ENCODE measurements around the gene INTS12.
"Not testable (repeated sequence)": the region's sequence is repeated elsewhere in the genome, so short reads cannot be mapped to it uniquely, and the experiment has no call there.

The INTS12 gene

GRCh38 chr4:105698607-105699006 is 9.9 kb downstream of the INTS12 start:
- H2AFZ ChIP-seq (ENCODE audit: low read length), result no peak overlapping the region
- H3K27ac ChIP-seq (ENCODE audit: low read length), result no peak overlapping the region
- H3K9ac ChIP-seq (ENCODE audit: low read length), result no peak overlapping the region
- no peak overlapping the region for H3K4me2 ChIP-seq (ENCODE audit: low read depth, low read length)
- H3K36me3 ChIP-seq (replicated peaks; ENCODE audit: insufficient read depth, low read length), result no peaks in the 10 kb centered on the region
- no peaks in the 10 kb centered on the region for H3K4me1 ChIP-seq (ENCODE audit: low read length)
- H3F3A ChIP-seq (ENCODE audit: insufficient read depth, low read length), result no peaks in the 10 kb centered on the region
- H3K4me3 ChIP-seq (ENCODE audit: low read length), result no peak overlapping the region
- TF ChIP-seq EZH2 (optimal IDR thresholded peaks at IDR 0.05; ENCODE audit: low read depth, low read length), result no peak
- TF ChIP-seq EZH2phosphoT487 (IDR thresholded peaks at IDR 0.05; ENCODE audit: low read length), result no peak
- TF ChIP-seq CTCF (IDR thresholded peaks at IDR 0.05; ENCODE audit: low read length), result no peak
- H3K27me3 ChIP-seq (replicated peaks; ENCODE audit: insufficient read depth, low read length), result no peaks in the 10 kb centered on the region
- no peaks in the 10 kb centered on the region for H3K9me3 ChIP-seq (replicated peaks; ENCODE audit: insufficient read depth, low read length)
- peaks cover 28% of the 10 kb centered on the region for H3K79me2 ChIP-seq (ENCODE audit: low read length)
- no peak for DNase-seq
- no peaks in the 10 kb centered on the region for H4K20me1 ChIP-seq (ENCODE audit: insufficient read depth, low read length)
- no peaks in the 10 kb centered on the region for H3K9me2 ChIP-seq (replicated peaks; ENCODE audit: insufficient read depth, low read length)

DNA sequence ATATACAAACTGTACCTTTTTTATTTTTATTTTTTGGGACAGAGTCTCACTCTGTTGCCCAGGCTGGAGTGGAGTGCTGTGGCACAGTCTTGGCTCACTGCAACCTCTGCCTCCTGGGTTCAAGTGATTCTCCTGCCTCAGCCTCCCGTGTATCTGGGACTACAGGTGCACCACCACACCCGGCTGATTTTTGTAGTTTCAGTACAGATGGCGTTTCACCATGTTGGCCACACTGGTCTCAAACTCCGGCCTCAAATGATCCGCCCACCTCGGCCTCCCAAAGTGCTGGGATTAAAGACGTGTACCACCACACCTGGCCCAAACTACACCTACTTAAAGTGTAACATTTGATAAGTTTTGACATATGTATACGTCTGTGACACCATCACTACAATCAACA is 12.7 kb downstream of the INTS12 start:
- not testable (repeated sequence) for H3K36me3 ChIP-seq (replicated peaks; ENCODE audit: insufficient read depth, low read length); H4K20me1 ChIP-seq (ENCODE audit: insufficient read depth, low read length); H3K4me2 ChIP-seq (ENCODE audit: low read depth, low read length); H3K9me2 ChIP-seq (replicated peaks; ENCODE audit: insufficient read depth, low read length); H3K79me2 ChIP-seq (ENCODE audit: low read length); H3K4me3 ChIP-seq (ENCODE audit: low read length); DNase-seq; H3K9ac ChIP-seq (ENCODE audit: low read length); H2AFZ ChIP-seq (ENCODE audit: low read length); H3K27me3 ChIP-seq (replicated peaks; ENCODE audit: insufficient read depth, low read length); H3K4me1 ChIP-seq (ENCODE audit: low read length); H3K9me3 ChIP-seq (replicated peaks; ENCODE audit: insufficient read depth, low read length); H3K27ac ChIP-seq (ENCODE audit: low read length); H3F3A ChIP-seq (ENCODE audit: insufficient read depth, low read length)

- H3K9ac ChIP-seq (ENCODE audit: low read length); DNase-seq; H3K79me2 ChIP-seq (ENCODE audit: low read length); H4K20me1 ChIP-seq (ENCODE audit: insufficient read depth, low read length); H3K27me3 ChIP-seq (replicated peaks; ENCODE audit: insufficient read depth, low read length); H3K36me3 ChIP-seq (replicated peaks; ENCODE audit: insufficient read depth, low read length); H3K27ac ChIP-seq (ENCODE audit: low read length); H3K9me2 ChIP-seq (replicated peaks; ENCODE audit: insufficient read depth, low read length); H2AFZ ChIP-seq (ENCODE audit: low read length); H3K9me3 ChIP-seq (replicated peaks; ENCODE audit: insufficient read depth, low read length); H3K4me1 ChIP-seq (ENCODE audit: low read length); H3K4me3 ChIP-seq (ENCODE audit: low read length); H3F3A ChIP-seq (ENCODE audit: insufficient read depth, low read length); H3K4me2 ChIP-seq (ENCODE audit: low read depth, low read length): not testable (repeated sequence)
Observed at GRCh38 chr4:105694812-105695211, 13.7 kb downstream of the INTS12 start.

- peaks cover 10% of the 10 kb centered on the region; the same call in 1 of the 2 replicates for H3F3A ChIP-seq (ENCODE audit: insufficient read depth, low read length)
- no peaks in the 10 kb centered on the region for H3K27me3 ChIP-seq (replicated peaks; ENCODE audit: insufficient read depth, low read length)
- H3K27ac ChIP-seq (ENCODE audit: low read length), result peak overlapping the region; percentile 54; the same call in 1 of the 2 replicates
- no peaks in the 10 kb centered on the region for H3K79me2 ChIP-seq (ENCODE audit: low read length)
- no peak overlapping the region for H3K4me3 ChIP-seq (ENCODE audit: low read length)
- TF ChIP-seq EZH2 (optimal IDR thresholded peaks at IDR 0.05; ENCODE audit: low read depth, low read length) (no peak), CTCF (IDR thresholded peaks at IDR 0.05; ENCODE audit: low read length) (no peak), EZH2phosphoT487 (IDR thresholded peaks at IDR 0.05; ENCODE audit: low read length) (no peak)
- H3K9ac ChIP-seq (ENCODE audit: low read length), result peak overlapping the region; percentile 13; the same call in 1 of the 2 replicates
- H4K20me1 ChIP-seq (ENCODE audit: insufficient read depth, low read length), result no peaks in the 10 kb centered on the region
- peak; percentile 84 for DNase-seq
- peaks cover 14% of the 10 kb centered on the region for H3K4me1 ChIP-seq (ENCODE audit: low read length)
- H3K9me3 ChIP-seq (replicated peaks; ENCODE audit: insufficient read depth, low read length), result no peaks in the 10 kb centered on the region
- H2AFZ ChIP-seq (ENCODE audit: low read length), result no peak overlapping the region
- peaks cover 17% of the 10 kb centered on the region; the same call in 1 of the 2 replicates for H3K36me3 ChIP-seq (replicated peaks; ENCODE audit: insufficient read depth, low read length)
- H3K9me2 ChIP-seq (replicated peaks; ENCODE audit: insufficient read depth, low read length), result no peaks in the 10 kb centered on the region
- peak overlapping the region; percentile 20 for H3K4me2 ChIP-seq (ENCODE audit: low read depth, low read length)
Observed at GRCh38 chr4:105686571-105686970, 21.9 kb downstream of the INTS12 start.
